Gastroesophageal sphincter (tissue), 3 donors: ENCODE measurements around the gene TMEM200A.

Experiments
- CTCF ChIP-seq, 4 experiments: fragments of 200-600 bp in 2 of 4; fragments of 450-650 bp in 2 of 4; sonication (generic) in 1 of 4; IDR thresholded peaks; one replicate each; pipeline ENCODE4 v1.5.1; 2017 to 2019; ENCODE audit warnings: antibody characterized with exemption in 4 of 4, mild to moderate bottlenecking in 2 of 4, moderate library complexity in 2 of 4
- EP300 ChIP-seq: sonication (generic); formaldehyde crosslinking; IDR thresholded peaks from one replicate; pipeline ENCODE4 v1.6.1; 2017; ENCODE audit warnings: antibody characterized with exemption, mild to moderate bottlenecking
- POLR2A ChIP-seq, 2 donors: fragments of 450-650 bp; IDR thresholded peaks; one replicate each; pipeline ENCODE4 v1.6.1; 2017; ENCODE audit warnings: antibody characterized with exemption in 2 of 2, mild to moderate bottlenecking in 2 of 2, moderate library complexity in 1 of 2
- POLR2AphosphoS5 ChIP-seq: sonication (generic); formaldehyde crosslinking; IDR thresholded peaks from one replicate; pipeline ENCODE4 v1.6.1; 2017; ENCODE audit warnings: antibody characterized with exemption

DNA sequence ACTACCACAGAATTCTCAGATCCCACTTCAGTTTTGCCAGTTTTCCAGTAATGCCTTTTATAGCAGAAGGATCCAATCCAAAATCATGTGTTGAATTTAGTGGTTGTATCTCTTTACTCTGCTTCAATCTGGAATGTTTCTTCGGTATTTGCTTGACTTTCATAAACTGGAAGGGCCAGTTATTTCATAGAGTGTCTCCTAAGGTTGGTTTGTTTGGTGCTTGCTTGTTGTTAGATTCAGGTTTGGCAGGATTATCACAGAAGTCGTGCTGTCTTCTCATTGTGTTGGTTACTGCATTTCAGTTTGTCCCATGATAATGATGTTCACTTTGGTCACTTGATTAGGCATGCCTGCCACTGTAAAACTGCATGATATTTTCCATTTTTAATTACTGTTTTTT is 45.7 kb downstream of the TMEM200A start:
- TF ChIP-seq CTCF (IDR thresholded peaks at IDR 0.05) (no peak), EP300 (no peak), POLR2A (IDR thresholded peaks at IDR 0.05) (no peak), POLR2AphosphoS5 (no peak)
